GM23338 (cell line): Measurements from ENCODE around the gene IL36B. TPM values are rescaled to one million over a fixed set of nuclear protein-coding genes. Genes with fewer than 3 reads are reported as not detected.

Experiments used
- ATAC-seq: fragments of 200-7000 bp; cut with Tn5 transposase; 3 replicates; pipeline ENCODE4 v1.9.1; 2020
- DNase-seq: peaks from one replicate; pipeline ENCODE4 v3.0.0-alpha.2; 2015; ENCODE audit warnings: low spot score
- H2AFZ ChIP-seq: fragments of 200-600 bp; sonication (generic); 2 replicates; pipeline ENCODE4 v1.8.0; 2016; ENCODE audit warnings: antibody characterized with exemption, mild to moderate bottlenecking, moderate library complexity
- H3F3A ChIP-seq: fragments of 200-600 bp; sonication (generic); replicated peaks from 2 replicates; pipeline ENCODE4 v1.8.0; 2017; ENCODE audit warnings: antibody characterized with exemption, mixed run types, low read depth
- H3K27ac ChIP-seq: fragments of 200-600 bp; sonication (generic); 2 replicates; pipeline ENCODE4 v1.6.1; 2016; ENCODE audit warnings: low read depth
- H3K27me3 ChIP-seq: fragments of 200-600 bp; sonication (generic); 2 replicates; pipeline ENCODE4 v1.8.0; 2016; ENCODE audit warnings: mild to moderate bottlenecking, mixed run types, moderate library complexity; ENCODE audit not compliant: insufficient read depth
- H3K36me3 ChIP-seq: fragments of 200-600 bp; sonication (generic); 2 replicates; pipeline ENCODE4 v1.8.0; 2016; ENCODE audit warnings: mild to moderate bottlenecking; ENCODE audit not compliant: insufficient read depth
- H3K4me1 ChIP-seq: fragments of 200-600 bp; sonication (generic); 2 replicates; pipeline ENCODE4 v1.8.0; 2016; ENCODE audit warnings: mild to moderate bottlenecking, moderate library complexity; ENCODE audit not compliant: insufficient read depth
- H3K4me2 ChIP-seq: fragments of 200-600 bp; sonication (generic); 2 replicates; pipeline ENCODE4 v1.7.1; 2017; ENCODE audit warnings: mixed run types
- H3K4me3 ChIP-seq: fragments of 200-600 bp; sonication (generic); 2 replicates; pipeline ENCODE4 v1.6.1; 2016; ENCODE audit warnings: mixed run types
- H3K79me2 ChIP-seq: fragments of 200-600 bp; sonication (generic); replicated peaks from 2 replicates; pipeline ENCODE4 v1.8.0; 2017; ENCODE audit warnings: mild to moderate bottlenecking; ENCODE audit not compliant: insufficient read depth
- H3K9me2 ChIP-seq: fragments of 200-600 bp; sonication (generic); 2 replicates; pipeline ENCODE4 v1.8.0; 2017; ENCODE audit not compliant: insufficient read depth
- H4K20me1 ChIP-seq: fragments of 200-600 bp; sonication (generic); replicated peaks from 2 replicates; pipeline ENCODE4 v1.8.0; 2017; ENCODE audit warnings: mild to moderate bottlenecking; ENCODE audit not compliant: insufficient read depth
- H3K27ac Mint-ChIP-seq: 2 replicates; pipeline ENCODE4 v1.8.0; 2020; ENCODE audit warnings: inconsistent platforms, mild to moderate bottlenecking, moderate library complexity, mixed read lengths
- H3K27me3 Mint-ChIP-seq: 3 replicates; pipeline ENCODE4 v1.8.0; 2022; ENCODE audit warnings: low read depth, mild to moderate bottlenecking, moderate library complexity, mixed read lengths, inconsistent platforms; ENCODE audit not compliant: insufficient read depth, poor library complexity
- H3K36me3 Mint-ChIP-seq: 3 replicates; pipeline ENCODE4 v1.8.0; 2021; ENCODE audit warnings: low read depth, mild to moderate bottlenecking, inconsistent platforms, moderate library complexity, mixed read lengths
- H3K4me1 Mint-ChIP-seq: 3 replicates; pipeline ENCODE4 v1.8.0; 2020; ENCODE audit warnings: mild to moderate bottlenecking, inconsistent platforms, mixed read lengths
- H3K4me3 Mint-ChIP-seq: 3 replicates; pipeline ENCODE4 v1.8.0; 2021; ENCODE audit warnings: moderate library complexity, mild to moderate bottlenecking, inconsistent platforms, mixed read lengths
- H3K9me3 Mint-ChIP-seq: 3 replicates; pipeline ENCODE4 v1.8.0; 2020; ENCODE audit warnings: moderate library complexity, mild to moderate bottlenecking, inconsistent platforms, mixed read lengths
- CREB1 ChIP-seq: fragments of 250-450 bp; sonication (Bioruptor Pico); IDR thresholded peaks from 2 replicates; pipeline ENCODE4 v1.5.0; 2020; ENCODE audit warnings: low read depth, mild to moderate bottlenecking, moderate library complexity
- CTCF ChIP-seq, 2 experiments: fragments of 200-600 bp in 1 of 2; sonication (generic) in 1 of 2; conservative IDR thresholded peaks; 2 replicates each; pipeline versions ENCODE4 v1.5.1 to v1.6.1; 2016 to 2017; ENCODE audit warnings: antibody characterized with exemption in 2 of 2, low read depth in 2 of 2, mild to moderate bottlenecking in 2 of 2, moderate library complexity in 1 of 2
- NANOG ChIP-seq: IDR thresholded peaks from 2 replicates; pipeline ENCODE4 v1.6.1; 2016; ENCODE audit warnings: antibody characterized with exemption, borderline replicate concordance
- STAT1 ChIP-seq: IDR thresholded peaks from one replicate; pipeline ENCODE4 v1.6.1; 2016; ENCODE audit warnings: antibody characterized with exemption; ENCODE audit not compliant: unreplicated experiment
- ZNF331 ChIP-seq: fragments of 250-450 bp; sonication (Bioruptor Pico); IDR thresholded peaks from 2 replicates; pipeline ENCODE4 v1.5.0; 2020; ENCODE audit warnings: low read depth, mild to moderate bottlenecking, moderate library complexity
- polyA plus RNA-seq: library from polyadenylated mRNA; unstranded; fragments of >200 nt; fragmentation: Nextera tagmentation; extraction: Ambion mirVana; gene quantifications from 2 replicates; pipeline ENCODE4 v1.2.1, GENCODE V29; 2016
- total RNA-seq: library from RNA; depleted of rRNA; stranded (reverse); fragments of >200 nt; shearing (Covaris generic); gene quantifications from 2 replicates; pipeline ENCODE4 v1.2.3, GENCODE V29; 2014
- TF ChIP-seq, protein P1 (sequence below): IDR thresholded peaks from one replicate; pipeline ENCODE4 v1.6.1; 2018; ENCODE audit warnings: antibody characterized with exemption; ENCODE audit not compliant: unreplicated experiment
- TF ChIP-seq, protein P2 (sequence below): fragments of 250-450 bp; sonication (Bioruptor Pico); IDR thresholded peaks from 2 replicates; pipeline ENCODE4 v1.5.0; 2020; ENCODE audit warnings: mild to moderate bottlenecking, moderate library complexity

Gene IL36B
- total and polyA plus RNA-seq, 2 experiments from 2014 or later = not detected

GRCh38 chr2:113073325-113073834 lies 20.7 kb upstream of the IL36B start (continued):
- TF ChIP-seq, protein P1, sequence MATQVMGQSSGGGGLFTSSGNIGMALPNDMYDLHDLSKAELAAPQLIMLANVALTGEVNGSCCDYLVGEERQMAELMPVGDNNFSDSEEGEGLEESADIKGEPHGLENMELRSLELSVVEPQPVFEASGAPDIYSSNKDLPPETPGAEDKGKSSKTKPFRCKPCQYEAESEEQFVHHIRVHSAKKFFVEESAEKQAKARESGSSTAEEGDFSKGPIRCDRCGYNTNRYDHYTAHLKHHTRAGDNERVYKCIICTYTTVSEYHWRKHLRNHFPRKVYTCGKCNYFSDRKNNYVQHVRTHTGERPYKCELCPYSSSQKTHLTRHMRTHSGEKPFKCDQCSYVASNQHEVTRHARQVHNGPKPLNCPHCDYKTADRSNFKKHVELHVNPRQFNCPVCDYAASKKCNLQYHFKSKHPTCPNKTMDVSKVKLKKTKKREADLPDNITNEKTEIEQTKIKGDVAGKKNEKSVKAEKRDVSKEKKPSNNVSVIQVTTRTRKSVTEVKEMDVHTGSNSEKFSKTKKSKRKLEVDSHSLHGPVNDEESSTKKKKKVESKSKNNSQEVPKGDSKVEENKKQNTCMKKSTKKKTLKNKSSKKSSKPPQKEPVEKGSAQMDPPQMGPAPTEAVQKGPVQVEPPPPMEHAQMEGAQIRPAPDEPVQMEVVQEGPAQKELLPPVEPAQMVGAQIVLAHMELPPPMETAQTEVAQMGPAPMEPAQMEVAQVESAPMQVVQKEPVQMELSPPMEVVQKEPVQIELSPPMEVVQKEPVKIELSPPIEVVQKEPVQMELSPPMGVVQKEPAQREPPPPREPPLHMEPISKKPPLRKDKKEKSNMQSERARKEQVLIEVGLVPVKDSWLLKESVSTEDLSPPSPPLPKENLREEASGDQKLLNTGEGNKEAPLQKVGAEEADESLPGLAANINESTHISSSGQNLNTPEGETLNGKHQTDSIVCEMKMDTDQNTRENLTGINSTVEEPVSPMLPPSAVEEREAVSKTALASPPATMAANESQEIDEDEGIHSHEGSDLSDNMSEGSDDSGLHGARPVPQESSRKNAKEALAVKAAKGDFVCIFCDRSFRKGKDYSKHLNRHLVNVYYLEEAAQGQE = no peak
- TF ChIP-seq NANOG = no peak

GRCh38 chr2:113072584-113072983 lies 19.9 kb upstream of the IL36B start:
- H3K27me3 ChIP-seq = no peaks in the 10 kb centered on the region
- peaks cover 13% of the 10 kb centered on the region for H3K27me3 Mint-ChIP-seq
- H3K9me3 Mint-ChIP-seq = no peaks in the 10 kb centered on the region

More at GRCh38 chr2:113072584-113072983, 19.9 kb upstream of the IL36B start:
- no peaks in the 10 kb centered on the region for H3F3A ChIP-seq
- H3K79me2 ChIP-seq = no peaks in the 10 kb centered on the region
- H4K20me1 ChIP-seq = no peaks in the 10 kb centered on the region
- H3K4me3 ChIP-seq = no peak overlapping the region
- H2AFZ ChIP-seq = 0 out of 2 replicates have a peak overlapping the region, but pooled peaks have one; percentile 18
- no peaks in the 10 kb centered on the region; the same call in 2 of the 3 replicates for H3K4me1 Mint-ChIP-seq
- H3K4me1 ChIP-seq = no peaks in the 10 kb centered on the region
- no peak for DNase-seq
- H3K27ac Mint-ChIP-seq = no peak overlapping the region
- TF ChIP-seq, protein P1 = no peak
- TF ChIP-seq ZNF331 (no peak), STAT1 (no peak), CREB1 (CRISPR knock-in tag) (no peak), CTCF (conservative IDR thresholded peaks at IDR 0.05; ENCODE audit: low read depth in 2 of 2) (no peak)
- TF ChIP-seq, protein P2, sequence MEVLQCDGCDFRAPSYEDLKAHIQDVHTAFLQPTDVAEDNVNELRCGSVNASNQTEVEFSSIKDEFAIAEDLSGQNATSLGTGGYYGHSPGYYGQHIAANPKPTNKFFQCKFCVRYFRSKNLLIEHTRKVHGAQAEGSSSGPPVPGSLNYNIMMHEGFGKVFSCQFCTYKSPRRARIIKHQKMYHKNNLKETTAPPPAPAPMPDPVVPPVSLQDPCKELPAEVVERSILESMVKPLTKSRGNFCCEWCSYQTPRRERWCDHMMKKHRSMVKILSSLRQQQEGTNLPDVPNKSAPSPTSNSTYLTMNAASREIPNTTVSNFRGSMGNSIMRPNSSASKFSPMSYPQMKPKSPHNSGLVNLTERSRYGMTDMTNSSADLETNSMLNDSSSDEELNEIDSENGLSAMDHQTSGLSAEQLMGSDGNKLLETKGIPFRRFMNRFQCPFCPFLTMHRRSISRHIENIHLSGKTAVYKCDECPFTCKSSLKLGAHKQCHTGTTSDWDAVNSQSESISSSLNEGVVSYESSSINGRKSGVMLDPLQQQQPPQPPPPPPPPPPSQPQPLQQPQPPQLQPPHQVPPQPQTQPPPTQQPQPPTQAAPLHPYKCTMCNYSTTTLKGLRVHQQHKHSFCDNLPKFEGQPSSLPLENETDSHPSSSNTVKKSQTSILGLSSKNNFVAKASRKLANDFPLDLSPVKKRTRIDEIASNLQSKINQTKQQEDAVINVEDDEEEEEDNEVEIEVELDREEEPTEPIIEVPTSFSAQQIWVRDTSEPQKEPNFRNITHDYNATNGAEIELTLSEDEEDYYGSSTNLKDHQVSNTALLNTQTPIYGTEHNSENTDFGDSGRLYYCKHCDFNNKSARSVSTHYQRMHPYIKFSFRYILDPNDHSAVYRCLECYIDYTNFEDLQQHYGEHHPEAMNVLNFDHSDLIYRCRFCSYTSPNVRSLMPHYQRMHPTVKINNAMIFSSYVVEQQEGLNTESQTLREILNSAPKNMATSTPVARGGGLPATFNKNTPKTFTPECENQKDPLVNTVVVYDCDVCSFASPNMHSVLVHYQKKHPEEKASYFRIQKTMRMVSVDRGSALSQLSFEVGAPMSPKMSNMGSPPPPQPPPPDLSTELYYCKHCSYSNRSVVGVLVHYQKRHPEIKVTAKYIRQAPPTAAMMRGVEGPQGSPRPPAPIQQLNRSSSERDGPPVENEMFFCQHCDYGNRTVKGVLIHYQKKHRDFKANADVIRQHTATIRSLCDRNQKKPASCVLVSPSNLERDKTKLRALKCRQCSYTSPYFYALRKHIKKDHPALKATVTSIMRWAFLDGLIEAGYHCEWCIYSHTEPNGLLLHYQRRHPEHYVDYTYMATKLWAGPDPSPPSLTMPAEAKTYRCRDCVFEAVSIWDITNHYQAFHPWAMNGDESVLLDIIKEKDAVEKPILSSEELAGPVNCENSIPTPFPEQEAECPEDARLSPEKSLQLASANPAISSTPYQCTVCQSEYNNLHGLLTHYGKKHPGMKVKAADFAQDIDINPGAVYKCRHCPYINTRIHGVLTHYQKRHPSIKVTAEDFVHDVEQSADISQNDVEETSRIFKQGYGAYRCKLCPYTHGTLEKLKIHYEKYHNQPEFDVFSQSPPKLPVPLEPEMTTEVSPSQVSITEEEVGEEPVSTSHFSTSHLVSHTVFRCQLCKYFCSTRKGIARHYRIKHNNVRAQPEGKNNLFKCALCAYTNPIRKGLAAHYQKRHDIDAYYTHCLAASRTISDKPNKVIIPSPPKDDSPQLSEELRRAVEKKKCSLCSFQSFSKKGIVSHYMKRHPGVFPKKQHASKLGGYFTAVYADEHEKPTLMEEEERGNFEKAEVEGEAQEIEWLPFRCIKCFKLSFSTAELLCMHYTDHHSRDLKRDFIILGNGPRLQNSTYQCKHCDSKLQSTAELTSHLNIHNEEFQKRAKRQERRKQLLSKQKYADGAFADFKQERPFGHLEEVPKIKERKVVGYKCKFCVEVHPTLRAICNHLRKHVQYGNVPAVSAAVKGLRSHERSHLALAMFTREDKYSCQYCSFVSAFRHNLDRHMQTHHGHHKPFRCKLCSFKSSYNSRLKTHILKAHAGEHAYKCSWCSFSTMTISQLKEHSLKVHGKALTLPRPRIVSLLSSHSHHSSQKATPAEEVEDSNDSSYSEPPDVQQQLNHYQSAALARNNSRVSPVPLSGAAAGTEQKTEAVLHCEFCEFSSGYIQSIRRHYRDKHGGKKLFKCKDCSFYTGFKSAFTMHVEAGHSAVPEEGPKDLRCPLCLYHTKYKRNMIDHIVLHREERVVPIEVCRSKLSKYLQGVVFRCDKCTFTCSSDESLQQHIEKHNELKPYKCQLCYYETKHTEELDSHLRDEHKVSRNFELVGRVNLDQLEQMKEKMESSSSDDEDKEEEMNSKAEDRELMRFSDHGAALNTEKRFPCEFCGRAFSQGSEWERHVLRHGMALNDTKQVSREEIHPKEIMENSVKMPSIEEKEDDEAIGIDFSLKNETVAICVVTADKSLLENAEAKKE (CRISPR knock-in tag) = no peak
- no peak for ATAC-seq
- no peak overlapping the region for H3K27ac ChIP-seq
- H3K4me2 ChIP-seq = no peak overlapping the region
- H3K36me3 Mint-ChIP-seq = no peaks in the 10 kb centered on the region; the same call in 2 of the 3 replicates
- H3K4me3 Mint-ChIP-seq = no peak overlapping the region
- H3K36me3 ChIP-seq = no peaks in the 10 kb centered on the region
- H3K9me2 ChIP-seq = no peaks in the 10 kb centered on the region
